Regular cardiac myocyte (primary cell): ENCODE measurements around the gene SSU72. TPM values are rescaled to one million over a fixed set of nuclear protein-coding genes. Genes with fewer than 3 reads are reported as not detected.

Experiments used
- total RNA-seq: library from RNA; depleted of rRNA; stranded (reverse); fragments of >200 nt; gene quantifications from 2 replicates; pipeline ENCODE4 v1.2.3, GENCODE V29; 2014

The SSU72 gene
- total RNA-seq = 71.9 and 130 TPM in 2 replicates

GRCh38 chr1:1574721-1575537 is at the start of gene SSU72:
Gene SSU72, minus strand, starts transcription at chr1:1574863. Its CDS starts 306 bp downstream, at chr1:1574557.

DNA sequence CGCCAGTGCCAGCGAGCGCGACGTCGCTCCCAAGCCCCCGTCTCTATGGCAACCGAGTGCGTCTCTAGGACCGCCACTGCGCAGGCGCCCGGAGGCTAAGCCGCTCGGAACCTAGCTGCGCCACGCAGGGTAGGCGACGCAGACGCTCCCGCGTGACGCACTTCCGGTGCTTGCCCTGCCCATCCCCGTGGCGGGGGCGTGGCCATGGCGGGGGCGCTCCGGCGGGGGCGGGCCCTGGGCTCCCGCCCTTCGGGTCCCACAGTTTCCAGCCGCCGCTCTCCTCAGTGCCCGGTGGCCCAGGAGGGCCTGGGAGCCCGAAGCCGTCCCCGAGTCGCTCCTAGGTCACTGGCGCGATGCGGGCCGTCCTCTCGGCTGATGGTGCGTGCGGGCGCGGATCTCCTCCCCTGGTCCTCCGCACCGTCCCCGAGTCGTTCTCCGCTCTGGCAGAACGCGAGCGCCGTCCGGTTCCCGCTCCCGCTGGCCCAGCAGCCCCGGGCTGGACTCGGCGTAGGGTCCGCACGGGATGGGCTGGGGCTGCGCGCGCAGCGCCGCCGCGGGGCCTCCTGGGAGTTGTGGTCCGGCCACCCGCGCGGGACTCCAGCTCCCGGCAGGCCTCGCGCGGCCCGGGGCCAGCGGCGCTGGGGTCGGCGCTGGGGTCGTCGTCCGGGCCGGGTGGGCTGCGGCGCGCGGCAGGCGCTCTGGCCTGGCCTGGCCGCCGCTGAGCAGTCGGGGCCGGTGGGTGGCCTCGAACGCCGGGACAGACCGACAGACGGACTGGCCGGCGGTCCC is 40.8 kb upstream of the SSU72 start, which contains the start of gene MIB2:
TSS of gene MIB2 (plus strand) at position 245 of the 789 bp plus-strand sequence. CDS start 7,953 bp downstream, outside the sequence.

DNA sequence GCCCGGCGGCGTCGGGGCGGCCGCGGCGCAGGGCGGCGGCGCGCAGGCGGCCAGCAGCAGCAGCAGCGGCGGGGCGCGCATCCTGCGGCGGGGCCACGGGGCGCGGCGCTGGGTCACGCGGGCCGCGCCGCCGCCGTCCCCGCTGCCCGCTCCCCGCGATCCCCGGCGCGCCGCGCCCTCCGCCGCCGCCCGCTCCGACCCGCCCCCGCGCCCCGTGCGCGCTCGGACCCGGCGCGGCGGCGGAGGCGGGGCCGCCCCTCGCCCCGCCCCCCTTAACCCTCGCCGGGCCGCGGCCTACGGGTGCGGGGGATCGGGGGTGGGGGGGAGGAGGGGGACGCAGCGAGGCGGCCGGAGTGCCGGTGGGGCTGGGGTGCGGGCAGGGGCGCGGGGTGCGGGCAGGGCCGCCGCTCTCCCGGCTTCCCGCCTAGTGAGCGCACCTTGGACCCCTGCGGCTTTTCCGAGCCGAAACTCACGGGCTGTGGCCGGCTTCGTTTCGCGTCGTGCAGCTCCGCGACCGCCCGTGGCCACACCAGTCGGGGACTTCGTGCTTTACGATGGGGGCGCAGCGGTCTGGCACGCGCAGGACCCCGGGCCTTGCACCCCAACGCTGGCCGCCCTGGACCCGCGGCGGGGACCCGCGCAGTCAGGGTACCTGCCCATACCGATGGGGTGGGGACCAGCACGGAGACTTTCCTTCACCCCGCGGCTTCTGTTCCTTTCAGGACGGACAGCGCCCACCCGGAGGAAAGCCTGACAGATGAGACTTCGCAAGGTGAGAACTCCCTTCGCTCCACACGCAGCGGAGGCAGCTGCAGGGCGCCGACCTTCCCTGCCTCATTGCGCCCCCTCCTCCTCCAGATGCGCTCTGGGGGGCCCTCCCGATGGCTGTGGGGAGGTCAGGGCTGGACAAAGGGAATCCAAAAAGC is 25.5 kb upstream of the SSU72 start, which contains the start of gene FNDC10:
TSS of gene FNDC10 (minus strand) at position 201 of the 926 bp plus-strand sequence. CDS start at position 81, 120 bp downstream.

DNA sequence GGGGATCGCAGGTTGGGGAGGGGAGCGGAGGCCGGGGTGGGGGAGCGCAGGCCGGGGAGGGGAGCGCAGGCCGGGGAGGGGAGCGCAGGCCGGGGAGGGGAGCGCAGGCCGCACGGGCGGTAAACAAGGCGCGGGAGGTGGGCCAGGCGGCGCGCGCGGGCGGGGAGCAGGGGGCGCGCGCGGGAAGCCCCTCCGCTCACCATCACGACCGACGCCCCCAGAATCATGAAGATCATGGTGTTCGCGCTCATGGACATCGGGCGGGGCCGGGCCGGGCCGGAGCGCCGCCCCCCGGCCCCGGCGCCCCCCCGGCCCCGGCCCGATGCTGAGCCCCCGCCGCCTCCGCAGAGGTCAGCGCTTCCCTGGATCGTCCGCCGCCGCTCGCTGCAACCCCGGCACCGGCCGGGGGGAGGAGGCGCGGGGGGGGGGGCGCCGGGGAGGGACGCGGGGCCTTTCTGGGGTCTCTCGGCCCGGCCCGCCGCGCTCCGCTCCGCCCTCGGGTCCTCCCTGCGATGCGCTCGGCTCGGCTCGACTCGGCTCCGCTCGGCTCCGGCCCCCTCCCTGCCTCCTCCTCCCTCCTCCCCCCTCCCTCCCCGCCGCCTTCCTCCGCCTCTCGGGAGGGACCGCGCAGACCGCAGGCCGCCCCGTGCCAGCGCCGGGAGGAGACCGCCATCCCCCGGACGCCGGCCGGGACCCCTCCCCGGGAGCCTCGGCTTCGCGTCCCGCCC is 34.4 kb downstream of the SSU72 start, which contains the start of gene TMEM240:
TSS of gene TMEM240 (minus strand) at position 535 of the 728 bp plus-strand sequence. CDS start at position 257, 278 bp downstream.

GRCh38 chr1:1511533-1512285 is 63.0 kb downstream of the SSU72 start, which contains the start of gene ATAD3A:
Gene ATAD3A, plus strand, starts transcription at chr1:1512162. Its CDS starts 107 bp downstream, at chr1:1512269.

Other genes starting within 250 kb of the SSU72 start
- under 0.01 TPM in 2 replicates for gene TAS1R3, start 243.6 kb downstream of the SSU72 start, total RNA-seq
- gene DVL1, start 225.4 kb downstream of the SSU72 start, total RNA-seq = 86.0 and 119 TPM in 2 replicates
- 121 and 141 TPM in 2 replicates for gene MXRA8, start 216.3 kb downstream of the SSU72 start, total RNA-seq
- gene AURKAIP1, start 199.7 kb downstream of the SSU72 start, total RNA-seq = 82.6 and 152 TPM in 2 replicates
- 63.8 and 140 TPM in 2 replicates for gene CCNL2, start 175.5 kb downstream of the SSU72 start, total RNA-seq
- gene MRPL20, start 167.6 kb downstream of the SSU72 start, total RNA-seq = 58.9 and 129 TPM in 2 replicates
- gene ANKRD65, start 153.6 kb downstream of the SSU72 start, total RNA-seq = under 0.01 TPM in 2 replicates
- gene VWA1, start 139.2 kb downstream of the SSU72 start, total RNA-seq = 2.9 and 9.0 TPM in 2 replicates
- gene ATAD3C, start 125.2 kb downstream of the SSU72 start, total RNA-seq = not detected in 2 replicates
- 15.8 and 46.6 TPM in 2 replicates for gene ATAD3B, start 103.1 kb downstream of the SSU72 start, total RNA-seq
- 18.9 and 64.2 TPM in 2 replicates for gene ATAD3A, start 62.7 kb downstream of the SSU72 start, total RNA-seq
- gene TMEM240, start 34.2 kb downstream of the SSU72 start, total RNA-seq = 1.5 and 3.7 TPM in 2 replicates
- 1.3 and 1.7 TPM in 2 replicates for gene FNDC10, start 25.3 kb upstream of the SSU72 start, total RNA-seq
- gene MIB2, start 40.6 kb upstream of the SSU72 start, total RNA-seq = 62.1 and 115 TPM in 2 replicates
- gene MMP23B, start 57.3 kb upstream of the SSU72 start, total RNA-seq = 8.1 and 10.7 TPM in 2 replicates
- gene CDK11B, start 84.1 kb upstream of the SSU72 start, total RNA-seq = 5.6 and 14.6 TPM in 2 replicates
- gene SLC35E2B, start 117.9 kb upstream of the SSU72 start, total RNA-seq = 20.7 and 26.8 TPM in 2 replicates
- 9.2 and 11.0 TPM in 2 replicates for gene CDK11A, start 149.5 kb upstream of the SSU72 start, total RNA-seq
- gene NADK, start 203.6 kb upstream of the SSU72 start, total RNA-seq = 31.6 and 39.3 TPM in 2 replicates